Nephron (organoid): ENCODE results near the gene SSC5D.

Experiments used
- H3K27ac Mint-ChIP-seq, 3 experiments: 2 replicates each; pipeline ENCODE4 v1.8.0; 2020; ENCODE audit warnings: mixed read lengths in 3 of 3, mild to moderate bottlenecking in 2 of 3, moderate library complexity in 1 of 3
- H3K27me3 Mint-ChIP-seq: 2 replicates; pipeline ENCODE4 v1.8.0; 2021; ENCODE audit warnings: low read depth, mild to moderate bottlenecking, moderate library complexity, mixed read lengths
- H3K36me3 Mint-ChIP-seq: 2 replicates; pipeline ENCODE4 v1.8.0; 2020; ENCODE audit warnings: low read depth, mixed read lengths
- H3K4me1 Mint-ChIP-seq: 2 replicates; pipeline ENCODE4 v1.8.0; 2020; ENCODE audit warnings: mixed read lengths
- H3K4me3 Mint-ChIP-seq, 3 experiments: 2 replicates each; pipeline ENCODE4 v1.8.0; 2020; ENCODE audit warnings: mild to moderate bottlenecking in 3 of 3, mixed read lengths in 3 of 3, moderate library complexity in 2 of 3
- H3K9me3 Mint-ChIP-seq: 2 replicates; pipeline ENCODE4 v1.8.0; 2020; ENCODE audit warnings: mixed read lengths
- TF ChIP-seq, protein P1 (sequence below), 3 experiments: fragments of 200-600 bp; sonication (generic); IDR thresholded peaks; one replicate each; pipeline ENCODE4 v1.5.0; 2021; ENCODE audit warnings: antibody characterized with exemption in 3 of 3; ENCODE audit not compliant: unreplicated experiment in 3 of 3

The SSC5D gene

DNA sequence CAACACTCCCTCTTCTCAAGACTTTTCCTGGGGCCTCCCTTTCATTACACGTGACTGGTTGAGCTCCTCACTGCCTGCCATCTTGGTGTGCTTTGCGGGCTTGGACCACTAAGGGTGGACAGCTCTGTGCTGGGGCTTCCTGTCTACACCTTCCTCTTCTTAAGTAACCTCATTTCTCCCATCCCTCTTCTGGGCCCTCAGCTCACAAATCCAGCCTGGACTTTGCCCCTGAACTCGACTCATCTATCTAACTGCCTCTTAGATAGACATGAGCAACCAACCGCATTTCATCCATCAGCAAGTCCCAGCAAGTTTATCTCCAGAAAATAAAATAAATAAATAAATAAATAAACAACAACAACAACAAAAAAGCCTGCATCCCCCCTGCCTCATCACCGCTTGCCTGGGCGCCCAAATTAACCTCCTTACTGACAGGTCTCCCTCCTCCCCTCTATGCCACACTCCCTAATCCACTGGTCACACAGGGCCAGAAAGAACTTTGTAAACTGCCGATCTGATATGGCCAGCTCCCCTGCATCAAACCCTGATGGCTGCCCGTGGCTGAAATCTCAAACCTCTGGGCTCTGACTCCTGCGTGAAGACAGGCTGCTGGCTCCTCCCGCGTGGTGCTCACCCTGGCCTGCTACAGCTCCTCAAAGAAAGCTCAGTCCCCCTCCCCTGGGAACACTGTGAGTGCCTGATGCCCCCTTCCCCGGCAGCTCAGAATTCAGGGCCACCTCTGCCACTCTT, 34.5 kb upstream of the SSC5D start:
- no peaks in the 10 kb centered on the region for H3K9me3 Mint-ChIP-seq
- TF ChIP-seq, protein P1, sequence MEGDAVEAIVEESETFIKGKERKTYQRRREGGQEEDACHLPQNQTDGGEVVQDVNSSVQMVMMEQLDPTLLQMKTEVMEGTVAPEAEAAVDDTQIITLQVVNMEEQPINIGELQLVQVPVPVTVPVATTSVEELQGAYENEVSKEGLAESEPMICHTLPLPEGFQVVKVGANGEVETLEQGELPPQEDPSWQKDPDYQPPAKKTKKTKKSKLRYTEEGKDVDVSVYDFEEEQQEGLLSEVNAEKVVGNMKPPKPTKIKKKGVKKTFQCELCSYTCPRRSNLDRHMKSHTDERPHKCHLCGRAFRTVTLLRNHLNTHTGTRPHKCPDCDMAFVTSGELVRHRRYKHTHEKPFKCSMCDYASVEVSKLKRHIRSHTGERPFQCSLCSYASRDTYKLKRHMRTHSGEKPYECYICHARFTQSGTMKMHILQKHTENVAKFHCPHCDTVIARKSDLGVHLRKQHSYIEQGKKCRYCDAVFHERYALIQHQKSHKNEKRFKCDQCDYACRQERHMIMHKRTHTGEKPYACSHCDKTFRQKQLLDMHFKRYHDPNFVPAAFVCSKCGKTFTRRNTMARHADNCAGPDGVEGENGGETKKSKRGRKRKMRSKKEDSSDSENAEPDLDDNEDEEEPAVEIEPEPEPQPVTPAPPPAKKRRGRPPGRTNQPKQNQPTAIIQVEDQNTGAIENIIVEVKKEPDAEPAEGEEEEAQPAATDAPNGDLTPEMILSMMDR (IDR thresholded peaks at IDR 0.05; ENCODE audit: unreplicated experiment in 3 of 3), result no peak
- H3K36me3 Mint-ChIP-seq, result peaks cover 4% of the 10 kb centered on the region
- peak overlapping the region in 1 of 3 experiments; percentile 16 for H3K27ac Mint-ChIP-seq
- peaks cover 34% of the 10 kb centered on the region for H3K27me3 Mint-ChIP-seq
- H3K4me3 Mint-ChIP-seq, result peak overlapping the region; percentile 62 to 78 (median 69)
- peaks cover 18% of the 10 kb centered on the region for H3K4me1 Mint-ChIP-seq

DNA sequence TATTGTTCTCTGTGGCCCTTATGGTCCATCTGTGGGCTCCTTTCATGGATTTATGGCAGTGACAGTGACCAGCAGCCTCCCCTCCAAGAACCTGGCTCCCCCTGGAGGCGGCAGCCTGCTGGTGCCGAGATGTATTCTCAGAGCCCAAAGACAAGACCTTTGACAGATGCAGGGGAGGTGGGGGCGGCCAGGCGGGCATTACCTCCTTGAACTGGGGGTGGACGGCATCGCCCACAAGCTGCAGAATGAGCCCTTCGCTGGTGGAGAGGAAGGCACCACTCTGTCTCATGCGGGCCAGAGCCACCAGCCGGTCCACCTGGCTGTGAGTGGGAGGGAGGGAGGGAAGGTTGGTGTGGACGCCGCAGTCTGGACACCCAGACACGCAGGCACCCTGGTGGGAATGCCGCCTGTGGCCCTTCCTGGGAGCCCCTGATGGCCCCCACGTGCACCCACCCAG, 33.4 kb upstream of the SSC5D start:
- peak overlapping the region in 1 of 3 experiments; percentile 41 for H3K4me3 Mint-ChIP-seq
- H3K4me1 Mint-ChIP-seq, result peaks cover 20% of the 10 kb centered on the region
- H3K36me3 Mint-ChIP-seq, result peaks cover 4% of the 10 kb centered on the region
- H3K27ac Mint-ChIP-seq, result no peak overlapping the region
- no peaks in the 10 kb centered on the region for H3K9me3 Mint-ChIP-seq
- TF ChIP-seq, protein P1 (IDR thresholded peaks at IDR 0.05; ENCODE audit: unreplicated experiment in 3 of 3), result peak; percentile 49 to 58 (median 50)
- peaks cover 34% of the 10 kb centered on the region for H3K27me3 Mint-ChIP-seq

DNA sequence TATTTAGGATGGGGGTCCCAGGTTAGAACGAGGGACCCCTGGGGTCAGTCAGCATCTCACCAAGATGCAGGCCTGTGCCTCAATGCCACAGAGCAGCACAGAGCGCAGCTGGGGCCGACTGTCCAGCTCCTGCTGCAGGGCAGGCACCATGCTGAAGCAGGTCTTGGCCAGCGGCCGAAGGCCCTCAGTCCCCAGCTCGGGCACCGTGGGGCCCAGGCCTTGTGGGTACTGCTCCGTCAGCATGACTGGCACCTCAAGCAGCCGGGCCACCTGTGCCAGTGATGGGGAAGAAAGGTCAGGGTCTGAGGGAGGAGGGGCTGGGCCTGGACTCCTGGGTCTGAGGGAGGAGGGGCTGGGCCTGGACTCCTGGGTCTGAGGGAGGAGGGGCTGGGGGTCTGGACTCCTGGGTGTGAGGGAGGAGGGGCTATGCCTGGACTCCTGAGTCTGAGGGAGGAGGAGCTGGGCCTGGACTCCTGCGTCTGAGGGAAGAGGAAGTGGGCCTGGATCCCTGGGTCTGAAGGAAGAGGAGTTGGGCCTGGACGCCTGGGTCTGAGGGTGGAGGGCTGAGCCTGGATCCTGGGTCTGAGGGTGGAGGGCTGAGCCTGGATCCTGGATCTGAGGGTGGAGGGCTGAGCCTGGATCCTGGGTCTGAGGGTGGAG, 32.5 kb upstream of the SSC5D start:
- H3K27me3 Mint-ChIP-seq, result peaks cover 29% of the 10 kb centered on the region
- no peak overlapping the region for H3K27ac Mint-ChIP-seq
- H3K4me1 Mint-ChIP-seq, result peaks cover 25% of the 10 kb centered on the region
- TF ChIP-seq, protein P1 (IDR thresholded peaks at IDR 0.05; ENCODE audit: unreplicated experiment in 3 of 3), result no peak
- H3K4me3 Mint-ChIP-seq, result no peak overlapping the region
- H3K9me3 Mint-ChIP-seq, result no peaks in the 10 kb centered on the region
- peaks cover 4% of the 10 kb centered on the region for H3K36me3 Mint-ChIP-seq

DNA sequence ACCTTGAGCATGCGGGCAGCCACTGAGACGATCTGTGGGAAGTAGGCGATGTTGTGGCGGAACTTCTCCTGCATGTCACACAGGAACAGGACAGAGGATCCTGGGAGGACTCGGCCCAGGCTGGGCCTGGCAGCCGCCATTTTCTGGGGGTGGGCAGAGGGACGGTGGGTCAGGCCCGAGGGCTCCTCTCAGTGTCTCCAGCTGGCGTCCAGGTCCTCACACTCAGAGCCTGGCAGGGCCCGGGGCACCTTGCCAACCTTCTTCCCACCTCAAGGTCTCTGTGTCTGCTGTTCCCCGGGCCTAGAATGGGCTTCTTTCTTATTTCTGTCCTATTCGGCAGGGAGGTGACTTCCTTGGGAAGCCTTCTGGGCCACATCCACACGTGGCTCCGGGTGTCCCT, 31.9 kb upstream of the SSC5D start:
- Mint-ChIP-seq H3K27me3 (peaks cover 25% of the 10 kb centered on the region), H3K27ac (no peak overlapping the region), H3K4me1 (peaks cover 28% of the 10 kb centered on the region), H3K36me3 (peaks cover 4% of the 10 kb centered on the region), H3K4me3 (peak overlapping the region in 1 of 3 experiments; percentile 26), H3K9me3 (no peaks in the 10 kb centered on the region)
- TF ChIP-seq, protein P1 (IDR thresholded peaks at IDR 0.05; ENCODE audit: unreplicated experiment in 3 of 3), result no peak

DNA sequence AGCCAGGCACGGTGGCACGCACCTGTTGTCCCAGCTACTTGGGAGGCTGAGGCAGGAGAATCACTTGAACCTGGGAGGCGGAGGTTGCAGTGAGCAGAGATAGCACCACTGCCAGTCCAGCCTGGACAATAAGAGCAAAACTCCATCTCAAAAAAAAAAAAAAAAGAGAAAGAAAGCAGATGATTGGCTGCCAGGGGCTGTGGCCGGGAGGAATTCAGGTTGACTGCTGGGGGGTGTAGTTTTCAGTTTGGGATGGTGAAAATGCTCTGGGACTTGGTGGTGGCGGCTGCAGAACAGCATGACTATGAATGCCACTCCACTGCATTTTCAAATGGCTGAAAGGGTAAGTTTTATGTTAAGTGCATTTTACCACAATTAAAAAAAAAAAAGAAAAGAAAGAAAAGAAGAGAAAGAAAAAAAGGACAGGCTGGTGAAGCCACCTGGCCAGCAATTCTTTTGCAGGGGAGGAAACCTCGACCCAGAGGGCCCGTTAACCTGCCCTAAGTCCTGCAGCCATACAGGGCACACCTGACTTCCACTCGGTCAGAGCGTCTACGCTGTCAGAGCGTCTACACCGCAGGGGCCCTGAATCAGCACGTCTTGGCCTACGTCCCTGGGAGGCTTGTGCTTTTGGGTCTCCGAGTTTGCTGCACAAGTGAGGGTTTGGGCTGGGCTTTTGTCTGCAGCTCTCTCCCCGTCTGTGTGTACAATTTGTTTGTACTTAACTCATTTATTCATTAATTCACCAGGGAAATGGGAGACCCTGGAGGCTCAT, 30.4 kb upstream of the SSC5D start:
- Mint-ChIP-seq H3K4me3 (peak overlapping the region in 2 of 3 experiments; percentile 19 to 53), H3K9me3 (no peaks in the 10 kb centered on the region), H3K36me3 (peaks cover 4% of the 10 kb centered on the region), H3K27me3 (peaks cover 12% of the 10 kb centered on the region), H3K27ac (no peak overlapping the region), H3K4me1 (peaks cover 32% of the 10 kb centered on the region)
- TF ChIP-seq, protein P1 (IDR thresholded peaks at IDR 0.05; ENCODE audit: unreplicated experiment in 3 of 3), result no peak
